Fibroblast of pulmonary artery (primary cell): Measurements from ENCODE around the gene NKAIN4.

Experiments
- DNase-seq: peaks from one replicate; pipeline ENCODE4 v3.0.0-alpha.2; 2010; ENCODE audit warnings: low read depth
- H3K4me3 ChIP-seq: replicated peaks from 2 replicates; pipeline ENCODE4 v1.5.1; 2011; ENCODE audit warnings: low read depth, mild to moderate bottlenecking, control low read depth, low read length, moderate library complexity
- CTCF ChIP-seq: IDR thresholded peaks from 2 replicates; pipeline ENCODE4 v1.5.1; 2011; ENCODE audit warnings: mild to moderate bottlenecking, control low read depth, low read length, inconsistent platforms; ENCODE audit errors: missing control alignments

The NKAIN4 gene

GRCh38 chr20:63275825-63276224, 21.6 kb upstream of the NKAIN4 start:
- no peak overlapping the region for H3K4me3 ChIP-seq
- no peak for TF ChIP-seq CTCF
- no peak for DNase-seq

GRCh38 chr20:63274381-63275228, 20.3 kb upstream of the NKAIN4 start:
- TF ChIP-seq CTCF: no peak
- peak overlapping the region; percentile 91 for H3K4me3 ChIP-seq
- no peak for DNase-seq

GRCh38 chr20:63273635-63274380, 19.5 kb upstream of the NKAIN4 start:
- H3K4me3 ChIP-seq: peak overlapping the region; percentile 91
- peak; percentile 53 for DNase-seq
- no peak for TF ChIP-seq CTCF

- DNase-seq: no peak
- H3K4me3 ChIP-seq: peak overlapping the region; percentile 91
- no peak for TF ChIP-seq CTCF
These were observed 18.9 kb upstream of the NKAIN4 start for GRCh38 chr20:63273059-63273579.

- peak; percentile 89 for DNase-seq
- no peak for TF ChIP-seq CTCF
- peak within 1 kb of the TSS; percentile 91 for H3K4me3 ChIP-seq
These were observed 18.1 kb upstream of the NKAIN4 start, which contains the start of gene ARFGAP1 for GRCh38 chr20:63272105-63273058. Gene ARFGAP1, plus strand, starts transcription at chr20:63272813. Its CDS starts 2,768 bp downstream, at chr20:63275581.
